HFF-Myc (cell line): ENCODE data around the gene RBM34.

ENCODE experiments used
- DNase-seq: peaks from one replicate; pipeline ENCODE4 v3.0.0-alpha.2; 2011; ENCODE audit warnings: low read depth; ENCODE audit errors: extremely low read depth
- H3K4me3 ChIP-seq: replicated peaks from 2 replicates; pipeline ENCODE4 v1.5.1; 2011; ENCODE audit warnings: low read depth, mild to moderate bottlenecking, control low read depth, low read length
- CTCF ChIP-seq: IDR thresholded peaks from 2 replicates; pipeline ENCODE4 v1.5.1; 2012; ENCODE audit warnings: mild to moderate bottlenecking, low read depth, low read length, control low read depth; ENCODE audit errors: missing control alignments

RBM34 gene

GRCh38 chr1:235138821-235139220, 22.2 kb downstream of the RBM34 start:
- no peak for TF ChIP-seq CTCF
- no peak for DNase-seq
- H3K4me3 ChIP-seq = no peak overlapping the region

GRCh38 chr1:235136111-235136510, 24.9 kb downstream of the RBM34 start:
- TF ChIP-seq CTCF = no peak
- DNase-seq = no peak
- no peak overlapping the region for H3K4me3 ChIP-seq

DNA sequence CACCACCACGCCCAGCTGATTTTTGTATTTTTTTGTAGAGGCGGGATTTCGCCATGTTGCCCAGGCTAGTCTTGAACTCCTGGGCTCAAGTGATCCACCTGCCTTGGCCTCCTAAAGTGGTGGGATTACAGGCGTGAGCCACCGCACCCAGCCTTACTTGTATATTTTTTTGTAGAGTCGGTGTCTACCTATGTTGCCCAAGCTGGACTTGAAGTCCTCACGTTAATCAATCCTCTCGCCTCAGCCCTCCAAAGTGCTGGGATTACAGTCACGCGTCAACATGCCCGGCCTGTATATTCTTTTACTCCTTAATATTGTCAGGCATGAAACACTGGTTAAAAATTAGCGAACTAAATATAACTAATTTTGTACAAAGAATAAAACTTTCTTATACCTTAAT, 26.9 kb downstream of the RBM34 start:
- no peak for DNase-seq
- TF ChIP-seq CTCF = no peak
- H3K4me3 ChIP-seq = no peak overlapping the region

DNA sequence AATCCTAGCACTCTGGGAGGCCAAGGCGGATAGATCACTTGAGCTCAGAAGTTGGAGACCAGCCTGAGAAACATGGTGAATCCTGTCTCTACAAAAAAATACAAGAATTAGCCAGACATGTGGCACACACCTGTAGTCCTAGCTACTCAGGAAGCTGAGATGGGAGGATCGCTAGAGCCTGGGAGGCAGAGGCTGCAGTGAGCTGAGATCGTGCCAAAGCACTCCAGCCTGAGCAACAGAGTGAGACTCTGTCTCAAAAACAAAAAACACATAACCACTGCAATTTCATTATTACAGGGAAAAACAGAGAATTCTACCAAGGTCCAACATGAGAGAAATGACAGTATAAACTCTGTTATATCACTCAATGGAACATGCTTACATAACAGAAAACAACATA, 28.0 kb downstream of the RBM34 start:
- H3K4me3 ChIP-seq = no peak overlapping the region
- no peak for TF ChIP-seq CTCF
- peak; percentile 12 for DNase-seq

DNA sequence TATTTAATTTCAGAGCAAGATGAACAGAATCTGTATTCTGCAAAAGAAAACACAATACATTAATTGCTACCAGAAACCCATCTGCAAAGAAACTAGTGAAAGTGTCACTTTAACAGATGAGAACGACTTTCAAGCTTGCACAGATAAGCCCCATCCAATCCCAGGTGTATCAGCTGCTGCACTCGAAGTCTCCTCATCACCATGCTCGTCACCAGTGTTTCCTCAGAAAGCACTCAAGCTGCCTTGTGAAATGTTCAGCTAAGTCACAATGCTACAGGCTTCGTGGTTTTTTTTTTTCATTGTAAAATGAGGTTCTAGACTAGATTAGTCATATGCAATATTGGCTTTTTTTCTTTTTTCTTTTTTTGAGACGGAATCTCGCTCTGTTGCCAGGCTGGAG, 29.1 kb downstream of the RBM34 start:
- TF ChIP-seq CTCF = no peak
- no peak overlapping the region for H3K4me3 ChIP-seq
- no peak for DNase-seq

GRCh38 chr1:235130766-235131270, 30.2 kb downstream of the RBM34 start:
- TF ChIP-seq CTCF = no peak
- H3K4me3 ChIP-seq = no peak overlapping the region
- DNase-seq = no peak
